SIG-M5 treated with dmso at 0.1 percent for 504 hours (cell line): ENCODE results near the gene PLB1.
"Not testable (repeated sequence)": the region's sequence is repeated elsewhere in the genome, so short reads cannot be mapped to it uniquely, and the experiment has no call there.

ENCODE experiments used
- DNase-seq: peaks from one replicate; lab custom pipeline; 2025; ENCODE audit not compliant: unreplicated experiment; lab: John Stamatoyannopoulos, UW

The PLB1 gene

DNA sequence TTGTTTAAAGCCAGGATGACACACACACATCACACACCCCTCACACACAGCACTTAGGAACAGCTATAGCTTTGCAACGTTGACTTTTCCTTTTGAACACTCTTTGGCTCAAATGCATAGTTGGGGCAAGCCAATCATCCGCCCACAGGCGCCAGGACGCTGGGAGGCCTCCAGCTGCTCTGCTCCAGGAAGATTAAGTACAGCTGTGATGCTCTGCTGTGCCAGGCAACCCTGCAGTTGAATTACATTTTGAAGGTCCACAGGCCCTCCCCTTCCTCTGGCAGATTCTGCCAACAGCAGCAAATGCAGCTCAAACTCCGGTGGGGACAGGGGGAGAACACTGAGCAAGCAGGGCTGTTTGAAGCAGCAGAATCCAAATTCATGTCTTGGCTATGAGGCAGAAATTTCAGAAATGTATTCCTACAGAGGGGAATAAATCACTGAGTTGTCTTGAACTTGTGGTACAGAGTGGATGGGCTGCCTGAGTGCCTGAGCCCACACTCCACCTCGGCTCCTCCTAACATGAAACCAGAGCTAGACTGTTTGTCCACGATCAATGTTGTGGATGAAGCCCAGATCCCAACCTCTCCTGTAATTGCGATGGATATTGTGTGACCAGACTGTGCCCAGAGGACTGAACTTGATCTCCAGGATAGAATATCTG is 169.3 kb downstream of the PLB1 start:
- no peak for DNase-seq

DNA sequence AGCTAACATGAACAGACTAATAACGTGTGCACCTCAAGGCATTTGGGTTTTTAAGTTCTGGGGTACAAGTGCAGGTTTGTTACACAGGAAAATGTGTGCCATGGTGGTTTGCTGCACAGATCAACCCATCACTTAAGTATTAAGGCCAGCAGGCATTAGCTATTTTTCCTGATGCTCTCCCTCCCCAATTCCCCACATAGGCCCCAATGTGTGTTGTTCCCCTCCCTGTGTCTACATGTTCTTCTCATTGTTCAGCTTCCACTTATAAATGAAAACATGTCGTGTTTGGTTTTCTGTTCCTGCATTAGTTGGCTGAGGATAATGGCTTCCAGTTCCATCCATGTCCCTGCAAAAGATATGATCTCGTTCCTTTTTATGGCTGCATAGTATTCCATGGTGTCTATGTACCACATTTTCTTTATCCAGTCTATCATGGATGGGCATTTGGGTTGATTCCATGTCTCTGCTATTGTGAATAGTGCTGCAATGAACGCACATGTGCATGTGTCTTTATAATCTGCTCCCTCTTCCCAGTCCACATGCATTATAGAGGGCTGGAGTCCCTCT is 170.0 kb downstream of the PLB1 start:
- not testable (repeated sequence) for DNase-seq

DNA sequence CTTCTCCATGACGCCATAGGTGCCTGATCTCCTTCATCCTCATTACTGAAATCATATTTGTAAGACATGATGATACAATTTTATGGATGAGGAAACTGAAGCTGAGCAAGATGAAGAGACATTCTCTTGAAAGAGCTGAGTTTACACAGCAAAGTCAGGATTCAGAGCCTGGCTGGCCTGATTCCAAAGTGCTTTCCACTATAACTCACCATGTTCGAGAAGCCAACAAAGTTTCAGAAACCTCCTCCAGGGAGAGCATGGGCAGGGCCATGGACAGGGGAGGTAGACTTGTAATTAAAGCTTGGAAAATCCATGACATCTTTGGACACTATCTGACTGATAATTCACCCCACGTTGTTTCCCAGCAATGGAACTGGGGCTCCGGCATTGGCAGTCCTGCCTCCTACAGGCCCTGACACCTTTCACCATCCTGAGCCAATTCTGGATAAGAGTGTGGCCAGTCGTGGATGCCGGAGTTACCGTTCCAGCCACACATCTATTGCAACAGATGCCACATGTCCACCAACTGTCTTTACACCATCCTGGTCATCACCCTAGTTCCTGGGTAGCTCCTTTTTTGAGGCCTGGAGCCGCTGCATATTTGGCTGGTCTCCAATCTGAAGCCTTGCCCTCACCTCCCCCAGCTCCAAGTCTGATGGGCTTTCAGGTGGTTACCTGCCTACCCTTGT is 170.8 kb downstream of the PLB1 start:
- no peak for DNase-seq

DNA sequence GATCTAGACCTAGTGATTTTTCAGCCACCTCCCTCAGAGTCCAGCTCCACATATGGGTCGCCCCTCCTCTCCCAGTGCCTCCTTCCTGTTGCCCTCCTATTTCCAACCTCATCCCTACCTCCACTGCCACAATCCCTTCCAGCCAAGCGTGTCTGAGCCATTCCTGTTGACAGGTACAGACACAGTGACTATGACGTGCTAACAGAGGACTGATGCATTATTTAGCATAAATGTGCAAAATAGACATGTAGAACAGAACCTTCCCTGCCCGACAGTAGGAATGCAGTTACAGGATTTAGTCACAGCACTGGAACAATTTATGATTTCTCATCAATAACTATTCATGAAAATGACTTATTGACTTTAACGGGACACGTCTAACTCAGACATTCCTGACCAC is 171.4 kb downstream of the PLB1 start:
- no peak for DNase-seq

DNA sequence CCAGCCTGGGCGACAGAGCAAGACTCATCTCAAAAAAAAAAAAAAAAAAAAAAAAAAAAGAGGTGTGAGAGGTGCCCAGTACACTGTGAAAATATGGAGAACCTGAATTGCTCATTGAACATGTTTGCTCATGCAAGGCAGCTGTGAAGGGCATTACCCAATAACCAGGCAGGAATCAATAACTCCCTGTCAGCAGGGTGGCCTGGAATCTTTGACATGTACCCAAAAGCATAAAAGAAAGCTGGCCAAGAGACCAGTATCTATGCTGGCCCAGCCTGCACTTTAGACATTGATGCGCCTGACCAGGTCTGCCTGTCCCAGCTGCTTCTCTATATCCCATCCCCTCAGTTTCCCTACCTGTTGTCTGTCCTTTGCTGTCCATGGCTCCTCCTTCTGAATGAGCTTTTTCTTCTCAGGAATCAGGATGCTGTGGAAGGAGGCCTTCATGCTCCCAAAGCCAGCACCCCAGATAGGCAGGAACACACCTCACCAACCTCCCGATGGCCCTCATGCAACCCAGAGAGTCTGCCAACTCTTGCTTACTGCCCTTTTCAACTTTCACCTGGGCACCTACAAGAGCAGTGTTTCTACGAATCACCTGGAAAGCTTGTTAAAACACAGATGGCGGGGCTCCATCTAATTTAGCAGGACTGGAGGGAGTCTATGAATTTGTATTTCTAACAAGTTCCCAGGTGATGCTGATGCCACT is 172.4 kb downstream of the PLB1 start:
- no peak for DNase-seq

DNA sequence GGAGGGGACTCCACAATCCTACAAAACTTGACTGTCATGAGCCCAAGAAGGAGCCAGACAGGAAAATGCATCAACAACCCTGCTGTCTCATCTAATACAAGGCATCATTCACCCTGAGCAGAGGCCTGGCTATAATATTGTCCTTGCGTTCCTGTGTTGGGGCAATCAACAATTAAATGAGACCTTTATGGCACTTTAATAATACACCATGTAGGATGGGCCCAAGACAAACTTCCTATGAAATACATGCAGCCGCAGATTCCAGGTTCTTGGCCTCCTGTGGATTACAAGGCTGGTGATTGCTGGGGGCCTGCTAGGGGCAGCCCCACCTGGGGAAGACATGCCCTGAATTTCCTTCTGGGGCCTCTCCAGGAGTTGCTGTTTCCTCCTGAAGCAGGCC is 173.0 kb downstream of the PLB1 start:
- no peak for DNase-seq

DNA sequence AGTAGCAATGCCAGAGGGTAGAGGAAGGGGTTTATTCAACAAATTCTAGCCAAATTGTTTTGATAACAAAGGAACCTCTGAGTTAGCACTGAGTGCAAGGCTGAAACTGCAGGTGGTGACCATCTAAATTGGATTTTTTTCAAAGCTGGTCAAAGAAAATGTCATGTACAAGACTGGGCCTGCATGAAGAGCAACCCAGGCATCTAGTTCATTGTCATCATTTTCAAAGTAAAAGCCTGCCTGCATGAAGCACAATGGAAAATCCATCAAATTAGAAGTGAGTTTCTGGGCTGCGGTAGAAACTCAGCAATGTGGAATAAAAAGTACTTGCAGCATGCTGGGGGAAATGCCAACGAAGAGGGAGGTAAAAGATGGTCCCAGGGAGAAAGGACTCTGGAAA is 175.0 kb downstream of the PLB1 start:
- DNase-seq = no peak

DNA sequence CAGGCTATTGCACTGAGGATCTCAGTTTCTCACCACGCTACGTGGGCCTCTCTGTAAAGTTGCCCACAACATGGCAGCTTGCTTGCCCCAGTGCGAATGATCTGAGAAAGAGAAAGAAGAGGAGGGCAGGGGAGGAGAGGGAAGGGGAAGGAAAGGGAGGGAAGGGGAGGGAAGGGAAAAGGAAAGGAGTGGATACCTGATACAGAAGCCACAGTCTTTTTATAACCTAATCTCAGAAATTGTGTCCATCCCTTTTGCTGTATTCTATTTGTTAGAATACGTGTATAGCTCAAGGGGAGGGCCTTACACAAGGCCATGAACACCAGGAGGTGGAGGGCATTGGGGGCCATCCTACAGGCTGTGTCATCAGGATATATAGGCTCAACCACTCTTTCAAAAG is 177.5 kb downstream of the PLB1 start:
- no peak for DNase-seq

DNA sequence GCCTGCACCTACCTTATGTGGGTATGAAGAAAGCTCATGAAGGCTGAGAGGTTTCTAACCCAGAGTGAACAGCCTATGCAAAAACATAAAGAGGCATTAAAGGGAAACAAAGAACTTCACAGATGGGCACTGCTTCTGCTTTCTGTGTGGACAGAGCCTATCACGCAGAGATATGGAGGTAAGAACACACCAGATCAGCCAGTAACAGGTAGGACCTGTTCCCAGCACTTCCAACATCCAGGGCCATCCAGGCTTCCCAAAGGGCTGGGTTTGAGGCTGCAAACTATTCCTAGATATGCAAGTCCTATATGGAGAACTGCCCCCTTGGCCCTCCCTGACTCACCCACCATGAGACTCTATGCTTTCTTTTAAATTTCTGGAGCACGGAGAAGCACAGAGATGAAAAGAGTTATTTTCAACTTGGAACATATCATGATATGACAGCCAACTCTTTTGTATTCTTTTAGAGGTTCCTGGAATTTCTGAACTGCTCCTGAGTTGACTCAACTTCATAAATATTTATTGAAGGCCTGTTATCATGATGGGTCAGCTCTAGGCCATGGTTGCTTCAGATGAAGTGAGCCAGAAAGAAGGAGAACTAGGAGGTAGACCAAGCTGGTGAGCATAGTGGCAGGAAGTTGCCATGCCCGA is 178.3 kb downstream of the PLB1 start:
- no peak for DNase-seq

DNA sequence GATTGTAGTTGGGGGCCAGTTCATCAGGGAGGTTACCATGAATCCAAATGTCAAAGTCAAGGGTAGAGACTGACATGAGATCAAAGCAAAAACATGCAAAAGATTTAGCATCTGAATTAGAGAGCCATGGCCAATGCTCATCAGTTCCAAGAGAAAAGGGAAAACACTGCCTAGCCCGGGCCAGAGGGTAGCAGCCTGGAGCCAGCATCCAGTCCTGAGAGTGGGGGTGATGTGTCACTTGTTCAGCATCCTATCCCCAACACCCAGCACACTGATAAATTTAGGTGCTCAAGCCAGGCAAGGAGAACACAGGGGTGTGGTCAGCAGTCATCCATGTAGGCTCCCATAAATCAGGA is 178.8 kb downstream of the PLB1 start:
- DNase-seq = no peak

DNA sequence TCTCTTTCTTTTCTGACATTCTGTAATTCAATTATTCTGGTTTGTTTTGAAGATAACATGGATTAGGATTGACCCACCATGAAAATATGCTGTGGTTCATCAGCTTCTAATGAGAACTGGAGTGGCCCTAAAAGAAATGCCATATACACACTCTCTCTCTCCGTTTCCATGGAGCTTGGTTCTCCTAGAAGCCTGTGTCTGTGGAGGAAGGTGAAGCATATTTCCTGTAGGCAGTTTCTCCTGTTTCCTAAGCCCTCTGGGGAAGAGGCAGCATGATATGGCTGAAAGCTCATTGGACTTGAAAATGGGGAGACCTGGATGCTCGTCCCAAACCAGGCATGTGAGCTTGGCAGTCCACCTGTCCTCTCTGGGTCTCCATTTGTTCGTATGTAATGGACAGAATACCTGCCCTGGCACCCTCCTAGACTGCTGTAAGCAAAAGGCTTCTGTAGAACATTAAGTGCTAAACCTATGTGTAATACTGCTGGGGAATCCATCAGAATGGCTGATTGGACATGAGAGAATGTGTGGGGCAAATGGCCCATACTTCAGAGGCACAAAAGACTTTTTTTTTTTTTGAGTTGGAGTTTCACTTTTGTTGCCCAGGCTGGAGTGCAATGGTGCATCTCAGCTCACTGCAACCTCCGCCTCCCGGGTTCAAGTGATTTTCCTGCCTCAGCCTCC is 180.4 kb downstream of the PLB1 start:
- DNase-seq = no peak

DNA sequence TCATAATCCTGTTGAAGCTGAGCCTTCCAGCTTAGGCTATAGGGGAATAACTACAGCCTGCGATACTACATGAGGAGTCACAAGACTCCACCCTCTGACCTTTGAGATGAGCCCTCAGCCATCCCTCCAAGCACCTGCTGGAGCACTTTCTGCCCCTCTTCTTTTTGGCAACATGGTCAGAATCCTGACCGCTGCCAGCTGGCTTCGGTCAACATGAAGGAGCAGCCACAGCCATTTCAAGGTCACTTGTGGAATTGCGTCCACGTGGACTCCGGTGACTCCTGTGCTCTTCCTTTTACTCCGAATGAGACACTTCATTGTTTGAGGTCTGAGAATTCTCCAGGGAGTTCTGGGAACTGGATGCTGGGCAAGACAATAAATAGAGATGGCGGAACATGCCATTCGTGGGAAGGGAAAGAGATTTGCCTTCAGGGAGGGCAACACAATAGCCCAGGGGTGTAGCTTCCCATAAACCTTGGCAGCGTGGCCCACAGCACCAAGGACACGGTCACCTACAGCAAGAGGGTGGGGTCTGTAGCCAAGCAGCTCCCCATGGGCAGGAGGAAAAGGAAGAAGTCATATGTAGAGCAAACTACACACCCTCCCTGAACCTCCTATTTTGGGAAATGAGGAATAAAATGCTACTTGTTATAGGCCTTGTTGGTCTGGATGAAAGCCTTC is 182.5 kb downstream of the PLB1 start:
- DNase-seq = no peak

DNA sequence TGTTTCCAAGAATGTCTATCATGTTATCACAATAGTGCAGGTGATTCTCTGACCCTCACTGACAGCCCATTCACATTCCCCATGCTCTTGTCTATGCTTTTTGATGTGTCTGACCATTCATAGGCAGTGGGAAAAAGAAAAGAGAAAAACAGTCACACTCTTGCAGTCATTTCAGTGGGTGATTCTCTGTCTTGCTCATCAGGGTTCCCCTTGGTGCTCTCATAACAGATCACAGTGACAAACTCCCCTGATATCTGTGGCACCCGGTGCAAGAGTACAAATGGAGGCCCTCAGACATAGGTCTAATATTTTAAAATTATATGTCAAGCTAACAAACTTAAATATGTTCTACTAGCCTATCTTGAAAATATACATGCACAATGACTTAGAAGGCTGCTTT is 183.1 kb downstream of the PLB1 start:
- no peak for DNase-seq

DNA sequence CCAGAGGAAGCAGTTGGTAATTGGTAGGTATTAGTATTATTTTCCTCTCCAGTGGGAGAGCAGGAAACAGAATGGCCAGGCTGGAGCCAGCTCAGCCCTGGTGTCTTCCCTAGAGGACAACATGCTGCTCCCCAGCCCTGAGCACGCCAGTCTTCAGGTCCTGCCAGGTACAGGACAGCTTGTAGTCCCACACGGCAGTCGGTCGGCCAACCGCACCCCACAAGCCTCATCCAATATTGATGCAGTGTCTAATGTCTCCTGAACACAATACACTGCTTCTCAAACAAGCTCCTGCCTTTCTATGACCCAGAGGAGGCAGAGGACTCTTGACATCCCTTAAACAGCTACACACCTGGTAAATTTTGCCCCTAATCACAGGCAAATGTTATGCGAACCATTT is 184.8 kb downstream of the PLB1 start:
- DNase-seq = no peak

DNA sequence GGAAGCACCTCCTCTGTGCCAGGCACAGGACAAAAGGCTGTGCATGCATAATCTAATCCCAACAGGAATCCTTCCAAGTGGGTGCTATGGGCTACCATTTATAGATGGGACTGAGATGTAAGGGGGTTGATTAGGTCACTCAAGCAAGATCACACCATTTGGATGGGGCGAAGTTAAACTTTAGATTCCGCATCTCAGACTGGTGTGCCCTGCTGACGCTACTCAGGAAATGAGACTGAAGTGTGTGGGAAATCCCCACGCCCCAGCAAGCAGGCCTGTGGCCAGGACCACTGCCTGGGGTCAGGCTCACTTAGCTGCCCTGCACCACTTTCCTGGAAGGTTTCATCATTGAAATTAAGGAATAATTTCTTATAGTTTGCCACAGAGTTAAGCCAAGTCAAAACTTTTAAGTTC is 185.3 kb downstream of the PLB1 start:
- DNase-seq = no peak

DNA sequence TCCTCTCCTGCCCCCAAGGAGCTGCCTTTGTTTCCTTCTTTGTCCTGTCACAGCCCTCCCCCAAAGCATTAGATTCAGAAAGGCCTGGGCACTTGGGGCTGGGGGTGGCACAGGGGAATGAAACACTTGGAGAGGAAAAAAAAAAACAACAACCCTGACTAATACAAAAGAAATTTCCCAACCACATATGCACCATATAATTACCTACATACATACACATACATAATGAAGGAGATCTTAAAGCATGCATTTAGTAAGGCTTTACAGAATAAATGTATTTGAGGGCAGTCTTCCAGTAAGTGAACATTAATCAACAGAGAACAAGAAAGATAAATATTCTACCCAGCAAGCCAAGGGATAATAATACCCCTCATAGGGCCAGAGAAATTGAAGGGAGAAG is 185.7 kb downstream of the PLB1 start:
- no peak for DNase-seq

DNA sequence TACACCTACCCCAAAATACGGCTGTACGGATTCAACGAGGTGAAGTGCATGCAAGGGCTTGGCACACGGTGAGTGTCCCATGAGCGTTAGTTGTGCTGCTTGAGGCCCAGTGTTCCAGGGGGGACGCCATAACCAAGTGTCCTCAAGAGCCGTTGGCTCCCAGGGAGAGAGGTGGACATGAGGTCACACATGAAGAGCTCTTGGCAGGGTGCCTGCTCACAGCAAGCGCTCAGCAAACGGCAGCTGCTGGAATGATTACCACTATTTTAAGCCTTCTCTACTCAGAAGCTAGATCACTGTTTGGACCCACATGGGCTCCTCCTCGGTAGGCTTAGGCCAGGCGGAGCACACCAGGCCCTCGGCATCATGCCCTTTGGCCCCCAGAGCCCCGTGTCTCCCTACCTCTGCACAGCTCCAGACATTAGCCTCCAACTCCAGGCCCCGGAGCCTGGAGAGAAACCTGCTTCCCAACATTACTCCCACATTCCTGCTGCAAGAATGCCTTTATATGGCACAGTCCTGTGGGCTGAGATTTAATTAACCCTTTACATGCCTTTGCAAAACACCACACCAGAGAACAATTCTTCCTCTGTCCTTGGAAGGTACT is 187.3 kb downstream of the PLB1 start:
- DNase-seq = peak; percentile 24

DNA sequence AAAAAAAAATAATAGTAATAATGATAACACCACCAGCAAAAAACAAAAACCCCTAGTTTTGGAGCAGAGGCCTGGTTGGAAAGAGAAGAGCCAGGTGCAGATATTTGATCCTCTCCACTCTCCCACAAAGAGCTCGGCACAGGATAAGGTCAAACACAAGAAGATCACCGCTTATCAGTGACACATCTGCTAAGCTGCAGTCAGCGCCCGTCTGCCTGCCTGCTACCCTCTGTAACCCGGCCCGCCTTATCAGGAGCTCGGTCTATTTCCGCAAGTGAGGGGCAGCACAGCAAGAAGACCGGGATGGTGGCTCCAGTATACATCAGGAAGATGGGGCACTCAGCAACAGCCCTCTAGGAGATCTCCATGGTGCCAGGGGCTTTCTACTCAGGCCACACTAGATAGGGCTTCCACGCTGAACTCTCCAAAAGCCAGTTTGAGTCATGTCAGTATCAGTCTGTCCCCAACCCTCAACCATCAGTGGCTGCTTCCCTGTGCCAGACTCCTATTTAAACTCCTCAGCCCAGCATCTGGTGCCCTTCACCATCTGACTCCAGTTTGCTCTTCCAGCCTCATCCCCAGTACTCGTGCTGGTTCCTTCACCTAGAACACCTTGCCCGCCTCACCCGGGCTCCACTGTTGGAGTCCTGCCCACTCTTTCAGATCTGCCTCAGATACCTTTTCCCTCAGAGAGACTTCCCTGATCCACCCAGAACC is 188.4 kb downstream of the PLB1 start:
- DNase-seq = no peak

DNA sequence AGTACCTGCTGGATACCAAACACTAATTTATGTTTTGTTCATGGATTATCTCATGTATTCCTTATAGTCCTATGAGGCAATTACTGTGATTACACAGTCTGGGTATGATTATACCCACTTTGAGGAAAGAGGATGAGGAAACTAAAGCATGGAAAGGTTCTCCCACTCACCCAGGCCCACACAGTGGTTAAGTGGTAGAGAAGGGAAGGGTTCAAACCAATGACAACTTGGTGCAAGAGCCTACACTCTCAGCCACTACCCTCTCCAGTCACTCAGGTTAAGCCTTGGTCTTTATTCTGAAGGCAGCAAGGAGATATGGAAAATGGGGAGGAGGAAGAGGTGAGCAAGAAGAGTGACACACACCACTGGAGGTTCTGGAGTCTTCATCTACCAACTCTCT is 191.3 kb downstream of the PLB1 start:
- DNase-seq = no peak
